Osteocyte (in vitro differentiated cells): ENCODE results near the gene LRRN2. TPM values are rescaled to one million over a fixed set of nuclear protein-coding genes. Genes with fewer than 3 reads are reported as not detected.

Source experiments
- DNase-seq: peaks from one replicate; pipeline ENCODE4 v3.0.0; 2021; ENCODE audit warnings: mixed read lengths; ENCODE audit not compliant: unreplicated experiment; ENCODE audit errors: extremely low spot score
- H3K27ac Mint-ChIP-seq: one replicate; pipeline ENCODE4 v1.8.0; 2021; ENCODE audit warnings: mild to moderate bottlenecking, mixed read lengths; ENCODE audit not compliant: unreplicated experiment
- H3K27me3 Mint-ChIP-seq: one replicate; pipeline ENCODE4 v1.8.0; 2021; ENCODE audit warnings: mixed read lengths; ENCODE audit not compliant: unreplicated experiment
- H3K36me3 Mint-ChIP-seq: one replicate; pipeline ENCODE4 v1.8.0; 2021; ENCODE audit warnings: mixed read lengths; ENCODE audit not compliant: unreplicated experiment
- H3K4me1 Mint-ChIP-seq: one replicate; pipeline ENCODE4 v1.8.0; 2021; ENCODE audit warnings: mixed read lengths; ENCODE audit not compliant: unreplicated experiment
- H3K4me3 Mint-ChIP-seq: one replicate; pipeline ENCODE4 v1.8.0; 2021; ENCODE audit warnings: mild to moderate bottlenecking, moderate library complexity, mixed read lengths; ENCODE audit not compliant: unreplicated experiment
- H3K9me3 Mint-ChIP-seq: one replicate; pipeline ENCODE4 v1.8.0; 2021; ENCODE audit warnings: mixed read lengths; ENCODE audit not compliant: unreplicated experiment
- total RNA-seq: library from RNA; stranded (reverse); gene quantifications from 2 replicates; pipeline ENCODE4 v1.2.1, GENCODE V29; 2021
- TF ChIP-seq, protein P1 (sequence below): fragments of 200-600 bp; sonication (generic); IDR thresholded peaks from 2 replicates; pipeline ENCODE4 v1.5.0; 2021; ENCODE audit warnings: antibody characterized with exemption, mild to moderate bottlenecking, moderate library complexity

LRRN2 gene
- total RNA-seq, 1 donor from 2014 or later, result not detected

DNA sequence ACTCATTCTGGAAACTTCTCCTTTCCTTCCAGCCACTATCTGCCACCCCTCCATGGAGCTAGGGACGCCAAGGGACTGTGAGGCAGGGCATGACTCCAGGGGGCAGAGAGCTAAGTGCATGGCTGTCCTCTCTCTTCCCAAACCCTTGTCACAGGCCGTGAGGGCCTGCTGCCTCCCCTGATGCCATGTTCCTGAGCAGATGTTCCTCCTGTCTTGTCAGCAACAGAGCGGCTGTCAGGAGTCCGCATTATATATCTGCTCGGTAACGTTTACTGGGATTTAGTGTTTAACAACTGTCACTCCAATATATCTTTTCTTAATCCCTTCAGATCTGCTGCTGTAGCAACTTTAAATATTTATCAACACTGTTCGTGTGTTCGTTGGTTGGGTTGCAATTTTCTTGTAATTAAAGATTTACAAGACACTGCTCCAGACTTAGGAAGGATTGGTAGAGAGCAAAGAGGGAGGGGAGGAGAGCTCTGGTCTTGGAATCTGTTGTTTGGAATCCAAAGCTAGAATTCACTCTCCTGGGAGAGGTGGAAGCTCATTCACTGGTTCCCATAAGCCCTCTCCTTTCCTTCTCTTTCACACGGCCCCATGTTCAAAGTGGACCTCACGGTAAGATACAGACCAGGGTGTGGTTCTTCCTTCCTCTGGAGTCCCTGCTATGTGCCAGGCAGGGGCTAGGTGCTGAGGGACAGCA lies 93.1 kb downstream of the LRRN2 start:
- Mint-ChIP-seq H3K4me1 (peaks cover 20% of the 10 kb centered on the region), H3K9me3 (no peaks in the 10 kb centered on the region), H3K27ac (no peak overlapping the region), H3K36me3 (no peaks in the 10 kb centered on the region), H3K27me3 (no peaks in the 10 kb centered on the region), H3K4me3 (no peak overlapping the region)
- TF ChIP-seq, protein P1, sequence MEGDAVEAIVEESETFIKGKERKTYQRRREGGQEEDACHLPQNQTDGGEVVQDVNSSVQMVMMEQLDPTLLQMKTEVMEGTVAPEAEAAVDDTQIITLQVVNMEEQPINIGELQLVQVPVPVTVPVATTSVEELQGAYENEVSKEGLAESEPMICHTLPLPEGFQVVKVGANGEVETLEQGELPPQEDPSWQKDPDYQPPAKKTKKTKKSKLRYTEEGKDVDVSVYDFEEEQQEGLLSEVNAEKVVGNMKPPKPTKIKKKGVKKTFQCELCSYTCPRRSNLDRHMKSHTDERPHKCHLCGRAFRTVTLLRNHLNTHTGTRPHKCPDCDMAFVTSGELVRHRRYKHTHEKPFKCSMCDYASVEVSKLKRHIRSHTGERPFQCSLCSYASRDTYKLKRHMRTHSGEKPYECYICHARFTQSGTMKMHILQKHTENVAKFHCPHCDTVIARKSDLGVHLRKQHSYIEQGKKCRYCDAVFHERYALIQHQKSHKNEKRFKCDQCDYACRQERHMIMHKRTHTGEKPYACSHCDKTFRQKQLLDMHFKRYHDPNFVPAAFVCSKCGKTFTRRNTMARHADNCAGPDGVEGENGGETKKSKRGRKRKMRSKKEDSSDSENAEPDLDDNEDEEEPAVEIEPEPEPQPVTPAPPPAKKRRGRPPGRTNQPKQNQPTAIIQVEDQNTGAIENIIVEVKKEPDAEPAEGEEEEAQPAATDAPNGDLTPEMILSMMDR, result no peak
- no peak for DNase-seq

DNA sequence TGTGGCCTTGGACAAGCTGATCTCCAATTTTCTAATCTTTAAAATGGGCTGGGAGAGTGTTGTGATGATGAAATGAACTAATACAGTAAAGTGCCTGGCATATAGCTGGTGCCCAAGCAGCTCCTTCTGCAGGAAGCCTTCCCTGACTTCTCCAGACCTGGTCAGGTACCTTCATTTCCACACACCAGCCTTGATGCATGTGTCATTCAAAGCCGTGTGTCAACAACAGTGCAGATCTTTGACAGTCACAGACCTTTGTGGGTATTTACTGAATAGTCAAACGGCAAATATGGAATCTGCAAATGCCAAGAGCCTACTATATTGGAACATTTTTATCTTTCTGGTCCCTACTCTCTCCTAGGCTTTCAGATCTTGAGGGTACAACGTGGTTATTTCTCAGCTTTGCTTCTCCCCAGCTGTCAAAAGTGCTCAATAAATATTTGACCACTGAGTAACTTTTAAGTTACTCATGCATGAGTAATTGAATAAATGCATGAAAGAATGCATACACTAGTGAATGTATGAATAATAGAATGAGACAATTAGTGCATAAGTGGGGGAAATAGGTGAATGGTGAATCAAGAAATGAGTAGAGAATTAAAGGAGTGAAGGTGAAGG lies 94.0 kb downstream of the LRRN2 start:
- DNase-seq, result no peak
- no peak overlapping the region for H3K4me3 Mint-ChIP-seq
- H3K36me3 Mint-ChIP-seq, result no peaks in the 10 kb centered on the region
- H3K9me3 Mint-ChIP-seq, result no peaks in the 10 kb centered on the region
- peaks cover 20% of the 10 kb centered on the region for H3K4me1 Mint-ChIP-seq
- TF ChIP-seq, protein P1, result no peak
- H3K27me3 Mint-ChIP-seq, result no peaks in the 10 kb centered on the region
- H3K27ac Mint-ChIP-seq, result no peak overlapping the region

DNA sequence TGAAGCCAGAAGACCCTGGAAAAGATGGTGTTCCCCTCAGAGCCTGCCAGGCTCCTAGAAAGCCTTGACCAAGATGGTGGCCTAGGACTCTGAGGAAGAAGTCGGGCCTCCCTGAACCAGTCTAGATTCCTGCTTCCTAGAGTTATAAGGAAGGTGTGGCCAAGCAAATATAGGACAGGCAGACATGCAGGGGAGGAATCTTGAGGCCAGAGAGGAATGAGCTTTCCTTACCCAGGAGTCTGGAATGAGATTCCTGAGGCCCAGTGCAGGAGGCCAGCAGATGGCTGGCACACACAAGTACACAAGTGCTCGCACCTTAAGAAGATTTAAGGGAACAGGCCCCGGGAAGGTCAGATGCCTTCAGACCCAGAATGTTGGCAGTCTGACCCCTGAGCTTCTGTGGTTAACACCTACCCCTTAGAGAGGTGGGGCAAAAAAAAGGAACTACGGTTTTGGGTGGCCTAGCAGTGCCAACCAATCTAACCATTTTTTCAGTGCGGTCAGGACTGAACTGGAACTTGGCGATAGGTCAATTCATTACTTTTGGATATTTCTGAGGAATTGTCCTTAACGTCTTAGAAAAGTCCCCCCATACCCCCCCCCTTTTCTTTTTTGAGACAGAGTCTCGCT lies 96.0 kb downstream of the LRRN2 start:
- Mint-ChIP-seq H3K4me1 (peaks cover 20% of the 10 kb centered on the region), H3K36me3 (no peaks in the 10 kb centered on the region), H3K27ac (no peak overlapping the region), H3K4me3 (no peak overlapping the region), H3K27me3 (no peaks in the 10 kb centered on the region), H3K9me3 (no peaks in the 10 kb centered on the region)
- TF ChIP-seq, protein P1, result no peak
- no peak for DNase-seq

DNA sequence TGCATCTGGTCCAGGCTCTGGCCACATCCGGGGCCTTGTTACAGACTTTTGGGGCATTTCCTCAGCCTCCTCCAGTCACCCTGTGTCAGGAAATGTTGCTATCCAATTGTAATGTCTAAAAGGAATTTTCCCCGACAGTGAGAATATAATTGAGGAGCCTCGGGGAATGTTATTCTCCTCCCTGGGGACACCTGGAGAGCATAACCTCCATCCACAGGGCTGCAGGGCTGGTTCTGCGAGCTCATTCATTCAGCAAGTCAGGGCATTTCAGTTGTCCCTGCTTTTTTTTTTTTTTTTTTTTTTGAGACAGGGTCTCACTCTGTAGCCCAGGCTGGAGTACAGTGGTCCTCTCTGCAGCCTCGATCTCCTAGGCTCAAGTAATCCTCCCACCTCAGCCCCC lies 96.7 kb downstream of the LRRN2 start:
- Mint-ChIP-seq H3K27me3 (no peaks in the 10 kb centered on the region), H3K9me3 (no peaks in the 10 kb centered on the region), H3K36me3 (no peaks in the 10 kb centered on the region), H3K27ac (no peak overlapping the region), H3K4me3 (no peak overlapping the region), H3K4me1 (peaks cover 20% of the 10 kb centered on the region)
- DNase-seq, result no peak
- TF ChIP-seq, protein P1, result no peak

DNA sequence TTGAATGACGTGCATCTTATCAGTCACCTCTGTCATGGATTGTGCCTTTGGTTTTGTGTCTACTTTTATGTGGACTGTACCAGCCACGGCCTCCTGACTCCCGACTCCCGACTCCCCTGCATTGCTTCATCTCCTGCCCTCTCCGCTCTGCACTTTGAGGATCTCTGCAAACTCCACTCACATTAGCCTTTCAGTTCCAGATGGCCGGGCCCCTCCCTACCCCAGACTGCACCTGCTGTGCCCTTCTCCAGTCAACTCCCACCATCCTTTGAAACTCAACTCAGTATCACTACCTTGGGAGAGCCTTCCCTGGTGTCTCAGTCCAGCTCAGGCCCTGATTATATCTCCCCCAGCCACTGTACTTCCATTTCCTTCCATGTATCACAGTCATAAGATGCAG lies 97.9 kb downstream of the LRRN2 start:
- peaks cover 20% of the 10 kb centered on the region for H3K4me1 Mint-ChIP-seq
- TF ChIP-seq, protein P1, result no peak
- no peaks in the 10 kb centered on the region for H3K27me3 Mint-ChIP-seq
- no peak overlapping the region for H3K4me3 Mint-ChIP-seq
- no peaks in the 10 kb centered on the region for H3K36me3 Mint-ChIP-seq
- no peak for DNase-seq
- no peak overlapping the region for H3K27ac Mint-ChIP-seq
- no peaks in the 10 kb centered on the region for H3K9me3 Mint-ChIP-seq
